ENCODE data around the gene CARD6. TPM values are rescaled to one million over a fixed set of nuclear protein-coding genes. Genes with fewer than 3 reads are reported as not detected.
A peak's percentile ranks its signal among the peaks of the same experiment; 100 is the strongest.
"Not testable (repeated sequence)": the region's sequence is repeated elsewhere in the genome, so short reads cannot be mapped to it uniquely, and the experiment has no call there.

CARD6 gene
- total RNA-seq, 1 experiment from 2014 or later: 2.7 TPM

DNA sequence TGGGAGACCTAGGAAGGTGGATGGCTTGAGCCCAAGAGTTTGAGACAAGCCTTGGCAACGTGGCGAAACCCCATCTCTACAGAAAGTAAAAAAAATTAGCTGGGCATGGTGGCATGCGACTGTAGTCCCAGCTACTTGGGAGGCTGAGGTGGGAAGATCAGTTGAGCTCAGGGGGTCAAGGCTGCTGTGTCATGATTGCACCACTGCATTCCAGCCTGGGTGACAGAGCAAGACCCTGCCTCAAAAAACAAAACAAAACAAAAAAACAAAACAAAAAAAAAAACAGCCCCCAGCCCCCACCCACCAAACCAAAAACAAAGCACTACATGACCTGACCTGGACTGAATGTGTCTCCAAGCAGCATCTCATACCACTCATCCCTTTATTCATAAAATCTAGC is 34.8 kb downstream of the CARD6 start:
- H3K9me3 ChIP-seq (replicated peaks): no peaks in the 10 kb centered on the region; the same call in 1 of the 2 replicates
- no peak overlapping the region for H3K27ac ChIP-seq
- no peaks in the 10 kb centered on the region for H3K36me3 ChIP-seq
- no peak for DNase-seq
- H3K4me3 ChIP-seq: no peak overlapping the region
- H3K4me1 ChIP-seq: no peaks in the 10 kb centered on the region
- H3K27me3 ChIP-seq: no peaks in the 10 kb centered on the region

DNA sequence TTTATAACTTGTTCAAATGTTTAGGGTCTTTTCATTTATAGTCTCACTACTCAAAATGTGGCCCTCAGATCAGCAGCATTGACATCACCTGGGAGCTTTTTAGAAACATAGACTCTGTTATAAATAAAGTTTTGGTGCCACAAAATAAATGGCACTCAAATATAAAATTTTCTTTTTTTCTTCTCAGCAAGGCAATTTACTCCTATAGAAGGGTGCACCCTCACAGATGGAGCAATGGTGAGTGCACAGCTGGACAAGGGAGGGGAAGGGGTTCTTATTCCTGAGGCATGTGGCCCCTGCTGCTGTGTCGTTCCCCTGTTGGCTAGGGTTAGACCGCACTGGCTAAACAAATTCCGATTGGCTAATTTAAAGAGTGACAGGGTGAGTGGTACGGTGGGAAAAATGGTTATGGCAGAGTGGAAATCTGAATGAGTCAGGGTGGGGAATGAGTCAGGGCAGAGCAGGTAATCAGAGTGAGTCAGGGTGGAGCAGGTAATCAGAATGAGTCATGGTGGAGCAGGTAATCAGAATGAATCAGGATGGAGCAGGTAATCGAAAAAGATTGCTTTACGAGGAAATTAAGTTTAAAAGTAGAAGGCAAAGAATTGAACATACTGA is 36.3 kb downstream of the CARD6 start:
- no peaks in the 10 kb centered on the region for H3K4me1 ChIP-seq
- peaks cover 5% of the 10 kb centered on the region; the same call in 1 of the 2 replicates for H3K9me3 ChIP-seq (replicated peaks)
- no peak overlapping the region for H3K4me3 ChIP-seq
- no peaks in the 10 kb centered on the region for H3K36me3 ChIP-seq
- no peak overlapping the region for H3K27ac ChIP-seq
- H3K27me3 ChIP-seq: no peaks in the 10 kb centered on the region
- no peak for DNase-seq

DNA sequence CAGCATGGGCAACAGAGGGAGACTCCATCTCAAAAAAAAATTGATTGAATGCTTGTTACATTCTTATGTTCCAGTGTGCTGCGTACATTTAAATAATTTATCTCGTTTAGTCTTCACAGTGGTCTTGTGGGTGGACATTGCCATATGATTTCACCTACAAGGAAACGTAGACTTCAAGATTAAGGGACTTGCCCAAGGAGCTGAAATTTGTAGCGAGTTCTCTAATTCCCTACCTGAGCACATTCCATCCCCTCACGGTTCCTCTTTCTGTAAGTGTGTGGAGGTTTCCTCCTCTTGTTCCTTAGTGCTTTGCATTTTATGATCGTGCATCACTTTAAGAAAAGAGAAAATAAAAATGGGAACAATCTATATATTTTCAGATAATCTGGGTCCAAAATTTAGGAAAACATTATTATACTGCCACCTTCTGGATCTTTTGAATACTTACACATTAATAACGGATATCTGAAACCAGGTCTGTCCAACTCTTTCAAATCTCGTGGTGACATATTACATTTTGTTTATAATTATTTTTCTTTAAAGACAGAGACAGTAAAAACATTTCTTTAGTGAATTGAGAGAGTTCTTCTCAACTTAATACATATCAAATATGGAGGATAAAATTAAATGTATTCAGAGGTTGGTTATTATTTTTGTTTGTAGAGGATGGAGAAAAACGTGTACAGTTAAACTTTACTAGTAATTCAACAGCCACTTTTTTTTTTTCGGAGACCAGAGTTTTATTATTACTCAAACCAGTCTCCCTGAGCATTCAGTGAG is 38.2 kb downstream of the CARD6 start:
- peak in 1 of 2 experiments; percentile 59 for DNase-seq
- Histone ChIP-seq H3K36me3 (no peaks in the 10 kb centered on the region), H3K27me3 (no peaks in the 10 kb centered on the region), H3K9me3 (replicated peaks) (peaks cover 5% of the 10 kb centered on the region), H3K4me3 (no peak overlapping the region), H3K4me1 (no peaks in the 10 kb centered on the region), H3K27ac (no peak overlapping the region)

DNA sequence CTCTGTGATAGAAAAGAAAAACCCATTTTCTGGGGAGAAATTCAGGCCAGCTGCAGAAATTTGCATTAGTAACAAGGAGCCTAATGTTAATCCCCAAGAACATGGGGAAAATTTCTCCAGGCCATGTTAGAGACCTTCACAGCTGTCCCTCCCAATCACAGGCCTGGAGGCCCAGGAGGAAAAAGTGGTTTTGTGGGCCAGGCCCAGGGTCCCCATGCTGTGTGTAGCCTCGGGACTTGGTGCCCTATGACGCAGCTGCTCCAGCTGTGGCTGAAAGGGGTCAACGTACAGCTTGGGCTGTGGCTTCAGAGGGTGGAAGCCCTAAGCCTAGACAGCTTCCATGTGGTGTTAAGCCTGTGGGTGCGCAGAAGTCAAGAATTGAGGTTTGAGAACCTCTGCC is 41.1 kb downstream of the CARD6 start:
- no peaks in the 10 kb centered on the region for H3K4me1 ChIP-seq
- DNase-seq: peak; percentile 15 to 28
- H3K9me3 ChIP-seq (replicated peaks): peaks cover 5% of the 10 kb centered on the region
- no peaks in the 10 kb centered on the region for H3K36me3 ChIP-seq
- no peak overlapping the region for H3K27ac ChIP-seq
- H3K27me3 ChIP-seq: no peaks in the 10 kb centered on the region
- no peak overlapping the region for H3K4me3 ChIP-seq

DNA sequence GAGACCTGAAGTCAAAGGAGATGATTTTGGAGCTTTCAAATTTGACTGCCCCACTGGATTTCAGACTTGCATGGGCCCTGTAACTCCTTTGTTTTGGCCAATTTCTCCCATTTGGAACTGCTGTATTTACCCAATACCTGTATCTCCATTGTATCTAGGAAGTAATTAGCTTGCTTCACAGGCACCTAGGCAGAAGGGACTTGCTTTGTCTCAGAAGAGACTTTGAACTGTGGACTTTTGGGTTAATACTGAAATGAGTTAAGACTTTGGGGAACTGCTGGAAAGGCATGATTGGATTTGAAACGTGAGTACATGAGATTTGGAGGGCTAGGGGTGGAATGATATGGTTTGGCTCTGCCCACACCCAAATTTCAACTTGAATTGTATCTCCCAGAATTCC is 41.9 kb downstream of the CARD6 start:
- DNase-seq, H3K27me3 ChIP-seq: not testable (repeated sequence)

DNA sequence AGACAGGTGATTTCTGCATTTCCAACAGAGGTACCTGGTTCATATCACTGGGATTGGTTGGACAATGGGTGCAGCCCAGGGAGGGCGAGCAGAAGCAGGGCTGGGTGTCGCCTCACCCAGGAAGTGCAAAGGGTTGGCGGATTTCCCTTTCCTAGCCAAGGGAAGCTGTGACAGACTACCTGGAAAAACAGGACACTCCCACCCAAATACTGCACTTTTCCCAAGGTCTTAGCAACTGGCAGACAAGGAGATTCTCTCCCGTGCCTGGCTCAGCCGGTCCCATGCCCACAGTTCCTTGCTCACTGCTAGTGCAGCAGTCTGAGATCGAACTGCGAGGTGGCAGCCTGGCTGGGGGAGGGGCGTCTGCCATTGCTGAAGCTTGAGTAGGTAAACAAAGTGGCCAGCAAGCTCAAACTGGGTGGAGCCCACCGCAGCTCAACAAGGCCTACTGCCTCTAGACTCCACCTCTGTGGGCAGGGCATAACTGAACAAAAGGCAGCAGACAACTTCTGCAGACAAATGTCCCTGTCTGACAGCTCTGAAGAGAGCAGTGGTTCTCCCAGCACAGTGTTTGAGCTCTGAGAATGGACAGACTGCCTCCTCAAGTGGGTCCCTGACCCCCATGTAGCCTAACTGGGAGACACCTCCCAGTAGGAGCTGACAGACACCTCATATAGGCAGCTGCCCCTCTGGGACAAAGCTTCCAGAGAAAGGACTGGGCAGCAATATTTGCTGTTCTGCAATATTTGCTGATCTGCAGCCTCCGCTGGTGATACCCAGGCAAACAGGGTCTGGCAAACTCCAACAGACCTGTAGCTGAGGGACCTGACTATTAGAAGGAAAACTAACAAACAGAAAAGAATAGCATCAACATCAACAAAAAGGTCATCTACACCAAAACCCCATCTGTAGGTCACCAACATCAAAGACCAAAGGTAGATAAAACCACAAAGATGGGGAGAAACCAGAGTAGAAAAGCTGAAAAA is 54.6 kb downstream of the CARD6 start:
- not testable (repeated sequence) for H3K4me1 ChIP-seq; H3K9me3 ChIP-seq (replicated peaks); H3K36me3 ChIP-seq; H3K4me3 ChIP-seq; H3K27ac ChIP-seq; H3K27me3 ChIP-seq; DNase-seq

More for the DNA sequence above, 41.9 kb downstream of the CARD6 start:
- not testable (repeated sequence) for H3K4me1 ChIP-seq; H3K27ac ChIP-seq; H3K9me3 ChIP-seq (replicated peaks); H3K4me3 ChIP-seq; H3K36me3 ChIP-seq

DNA sequence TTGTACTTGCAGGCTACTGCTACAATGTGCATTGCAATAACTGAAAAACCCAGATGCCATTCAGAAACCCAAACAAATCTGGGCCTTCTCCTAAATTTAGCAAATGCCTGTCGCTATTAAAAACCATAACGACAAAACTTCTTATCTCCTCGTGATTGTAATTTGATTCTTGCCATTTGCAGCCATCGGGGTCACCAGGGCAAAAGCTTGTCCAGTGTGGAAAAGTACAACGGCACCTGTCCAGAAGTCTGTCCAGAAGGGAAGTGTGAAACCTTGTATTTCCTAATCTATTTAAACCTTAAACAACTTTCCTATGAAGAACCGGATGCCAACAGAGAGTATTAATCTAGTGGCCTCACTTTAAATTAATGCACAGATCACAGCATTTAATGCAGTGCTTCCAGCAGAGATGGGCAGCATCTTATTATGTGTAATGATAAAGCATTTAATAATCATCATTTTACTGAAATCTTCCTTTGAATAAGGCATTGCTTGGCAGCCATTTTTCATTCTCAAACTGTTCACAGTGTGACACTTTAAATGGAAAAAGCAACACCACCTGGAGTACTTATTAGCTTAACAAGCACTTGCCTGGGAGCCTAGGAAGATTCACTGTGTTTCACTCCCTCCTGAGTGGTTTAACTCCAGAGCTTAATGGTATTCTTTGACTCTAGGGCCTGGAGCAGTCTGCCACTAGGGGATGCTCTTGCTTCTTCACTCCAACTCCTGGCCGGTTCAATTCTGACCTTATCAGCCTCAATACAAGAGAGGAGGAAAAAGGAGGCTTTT is 63.2 kb downstream of the CARD6 start:
- DNase-seq: peak; percentile 76 to 93

DNA sequence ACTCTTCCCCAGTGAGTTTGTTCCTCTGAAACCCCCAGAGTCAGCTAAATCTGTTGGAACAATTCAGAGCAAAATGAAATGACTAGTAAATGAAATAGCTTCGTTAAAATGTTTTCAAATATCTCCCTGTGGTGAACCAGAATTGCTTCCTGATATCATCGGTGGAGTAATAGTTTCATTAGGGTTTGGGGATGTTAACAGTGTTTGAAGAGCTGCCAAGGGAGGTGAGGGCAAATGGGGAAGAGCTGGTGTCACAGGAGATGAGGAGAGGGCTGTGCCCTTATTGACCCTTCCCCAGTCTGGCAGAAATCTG is 63.8 kb downstream of the CARD6 start:
- Histone ChIP-seq H3K4me1 (peaks cover 38% of the 10 kb centered on the region), H3K9me3 (replicated peaks) (no peaks in the 10 kb centered on the region), H3K27ac (no peak overlapping the region), H3K4me3 (no peak overlapping the region), H3K27me3 (no peaks in the 10 kb centered on the region), H3K36me3 (no peaks in the 10 kb centered on the region)
- DNase-seq: no peak

More for the DNA sequence above, 63.2 kb downstream of the CARD6 start:
- H3K9me3 ChIP-seq (replicated peaks): no peaks in the 10 kb centered on the region; the same call in 1 of the 2 replicates
- peaks cover 36% of the 10 kb centered on the region for H3K4me1 ChIP-seq
- H3K27me3 ChIP-seq: no peaks in the 10 kb centered on the region
- no peaks in the 10 kb centered on the region for H3K36me3 ChIP-seq
- no peak overlapping the region for H3K4me3 ChIP-seq
- no peak overlapping the region for H3K27ac ChIP-seq

DNA sequence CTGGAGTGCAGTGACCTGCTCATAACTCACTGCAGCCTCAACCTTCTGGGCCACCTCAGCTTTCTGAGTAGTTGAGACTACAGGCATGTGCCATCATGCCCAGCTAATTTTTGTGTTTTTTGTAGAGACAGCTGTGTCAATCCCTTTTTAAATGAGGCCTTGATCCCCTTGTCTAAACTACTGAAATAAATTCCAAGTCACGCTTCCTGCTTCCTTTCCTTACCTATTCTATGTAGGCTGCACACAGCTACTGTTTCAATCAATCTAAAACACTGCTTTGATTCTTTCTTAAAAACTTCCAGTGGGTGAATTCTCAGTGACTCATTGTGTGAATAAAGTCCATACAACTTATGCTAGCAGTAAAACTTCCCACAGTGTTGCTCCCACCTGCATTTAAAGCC is 65.2 kb downstream of the CARD6 start:
- H3K9me3 ChIP-seq (replicated peaks): no peaks in the 10 kb centered on the region
- no peak overlapping the region for H3K4me3 ChIP-seq
- peak; percentile 53 to 75 for DNase-seq
- no peaks in the 10 kb centered on the region for H3K36me3 ChIP-seq
- H3K27ac ChIP-seq: peak overlapping the region; percentile 35; the same call in 1 of the 2 replicates
- peaks cover 38% of the 10 kb centered on the region for H3K4me1 ChIP-seq
- H3K27me3 ChIP-seq: no peaks in the 10 kb centered on the region

DNA sequence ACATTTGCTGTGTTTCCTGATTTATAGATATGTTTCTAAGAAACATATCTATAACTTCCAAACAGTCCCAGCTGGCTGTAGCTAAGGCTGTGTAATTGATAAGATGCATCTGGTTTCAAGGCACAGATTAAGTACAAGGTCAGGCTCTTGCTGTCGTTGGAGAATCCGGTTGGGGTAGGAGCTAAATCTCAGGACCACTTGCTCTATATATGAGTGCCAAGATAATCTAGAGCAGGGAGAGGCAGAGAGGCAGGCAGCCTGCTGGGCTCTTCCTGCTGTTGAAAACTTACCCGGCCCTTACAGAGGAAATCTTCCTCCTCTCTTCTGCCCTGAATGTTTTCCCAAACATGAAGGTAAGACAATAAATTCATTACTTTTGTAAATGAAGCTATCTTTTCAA is 68.1 kb downstream of the CARD6 start, which contains the start of gene C7:
TSS of gene C7 (plus strand) at position 234 of the 400 bp plus-strand sequence. CDS start at position 348, 114 bp downstream.
- no peak within 1 kb of the TSS; the same call in 1 of the 2 replicates for H3K4me3 ChIP-seq
- H3K27me3 ChIP-seq: no peaks in the 10 kb centered on the region
- peak in 1 of 2 experiments; percentile 59 for DNase-seq
- H3K36me3 ChIP-seq: no peaks in the 10 kb centered on the region
- no peak within 1 kb of the TSS for H3K27ac ChIP-seq
- peaks cover 32% of the 10 kb centered on the region for H3K4me1 ChIP-seq
- H3K9me3 ChIP-seq (replicated peaks): no peaks in the 10 kb centered on the region

DNA sequence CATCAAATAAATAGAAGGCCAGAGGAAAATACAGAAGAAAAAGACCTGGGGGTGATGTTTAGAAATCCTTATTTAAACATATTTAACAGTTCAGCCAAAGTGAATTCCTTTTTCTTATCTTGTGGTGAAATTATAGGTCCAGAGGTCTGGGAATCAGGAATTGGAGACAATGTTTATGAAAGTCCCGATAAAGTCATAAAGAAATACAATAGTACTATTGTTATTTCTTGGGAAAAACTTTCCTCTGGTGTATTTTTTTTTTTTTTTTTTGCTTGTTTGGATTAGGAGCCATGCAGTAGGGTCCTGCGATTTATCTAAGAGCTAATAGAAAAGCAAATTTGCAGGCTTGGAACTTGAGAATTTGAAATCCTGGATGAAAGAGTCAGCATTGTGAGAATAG is 68.6 kb downstream of the CARD6 start:
- Histone ChIP-seq H3K27me3 (no peaks in the 10 kb centered on the region), H3K4me3 (no peak overlapping the region; the same call in 1 of the 2 replicates), H3K36me3 (no peaks in the 10 kb centered on the region), H3K4me1 (peaks cover 29% of the 10 kb centered on the region), H3K9me3 (replicated peaks) (no peaks in the 10 kb centered on the region), H3K27ac (no peak overlapping the region)
- DNase-seq: peak in 1 of 2 experiments; percentile 26
